Mucosa of rectum (tissue), 2 donors: Measurements from ENCODE around the gene RUNX2.
"Not testable (repeated sequence)": the region's sequence is repeated elsewhere in the genome, so short reads cannot be mapped to it uniquely, and the experiment has no call there.

ENCODE experiments used
- H3K27ac ChIP-seq, 2 donors: one replicate each; pipeline ENCODE4 v1.7.0; 2013; ENCODE audit warnings: inconsistent platforms in 2 of 2, low read depth in 2 of 2, low read length in 2 of 2
- H3K27me3 ChIP-seq, 2 donors: one replicate each; pipeline ENCODE4 v1.7.0; 2013; ENCODE audit warnings: low read length in 2 of 2; ENCODE audit not compliant: control insufficient read depth in 2 of 2, insufficient read depth in 2 of 2
- H3K36me3 ChIP-seq, 2 donors: one replicate each; pipeline ENCODE4 v1.7.0; 2013; ENCODE audit warnings: low read length in 2 of 2; ENCODE audit not compliant: control insufficient read depth in 2 of 2, insufficient read depth in 2 of 2
- H3K4me1 ChIP-seq, 2 donors: one replicate each; pipeline ENCODE4 v1.7.0; 2013; ENCODE audit warnings: low read length in 2 of 2, mild to moderate bottlenecking in 1 of 2; ENCODE audit not compliant: control insufficient read depth in 2 of 2, insufficient read depth in 2 of 2
- H3K4me3 ChIP-seq, 2 donors: one replicate each; pipeline ENCODE4 v1.7.0; 2013; ENCODE audit warnings: low read length in 2 of 2
- H3K9ac ChIP-seq, 2 donors: one replicate each; pipeline ENCODE4 v1.7.0; 2013; ENCODE audit warnings: low read length in 2 of 2, low read depth in 1 of 2, mild to moderate bottlenecking in 1 of 2
- H3K9me3 ChIP-seq, 2 donors: one replicate each; pipeline ENCODE4 v1.7.0; 2013; ENCODE audit warnings: low read length in 2 of 2; ENCODE audit not compliant: control insufficient read depth in 2 of 2
- donor health status: healthy.
- donor health status: Normal muscosa, but diverticular disease.

RUNX2 gene

GRCh38 chr6:45673167-45673566, 345.0 kb downstream of the RUNX2 start:
- H3K27ac ChIP-seq, H3K9me3 ChIP-seq, H3K9ac ChIP-seq, H3K4me3 ChIP-seq, H3K27me3 ChIP-seq, H3K36me3 ChIP-seq: not testable (repeated sequence)
- H3K4me1 ChIP-seq: peaks cover 13 to 14% of the 10 kb centered on the region in 2 donors

- H3K27ac ChIP-seq: not testable (repeated sequence)
Measured at GRCh38 chr6:45675166-45675565, 347.0 kb downstream of the RUNX2 start.

GRCh38 chr6:45675634-45676033, 347.5 kb downstream of the RUNX2 start:
- Histone ChIP-seq H3K4me1 (peaks cover 13 to 14% of the 10 kb centered on the region in 2 donors), H3K27me3 (no peaks in the 10 kb centered on the region), H3K36me3 (no peaks in the 10 kb centered on the region), H3K4me3 (no peak overlapping the region), H3K9me3 (no peaks in the 10 kb centered on the region), H3K9ac (no peak overlapping the region), H3K27ac (no peak overlapping the region)

More at GRCh38 chr6:45675166-45675565, 347.0 kb downstream of the RUNX2 start:
- not testable (repeated sequence) for H3K9me3 ChIP-seq, H3K27me3 ChIP-seq, H3K4me3 ChIP-seq, H3K36me3 ChIP-seq, H3K9ac ChIP-seq
- H3K4me1 ChIP-seq: peaks cover 13 to 14% of the 10 kb centered on the region in 2 donors

GRCh38 chr6:45676380-45676779, 348.2 kb downstream of the RUNX2 start:
- H3K27ac ChIP-seq: no peak overlapping the region
- H3K27me3 ChIP-seq: no peaks in the 10 kb centered on the region
- H3K4me3 ChIP-seq: no peak overlapping the region

GRCh38 chr6:45677381-45678284, 349.5 kb downstream of the RUNX2 start:
- Histone ChIP-seq H3K36me3 (no peaks in the 10 kb centered on the region), H3K4me3 (peak overlapping the region in 1 of 2 donors; percentile 36), H3K9me3 (no peaks in the 10 kb centered on the region), H3K4me1 (peaks cover 13 to 14% of the 10 kb centered on the region in 2 donors), H3K9ac (no peak overlapping the region), H3K27me3 (no peaks in the 10 kb centered on the region), H3K27ac (peak overlapping the region in 1 of 2 donors; percentile 48)

More at GRCh38 chr6:45676380-45676779, 348.2 kb downstream of the RUNX2 start:
- Histone ChIP-seq H3K9ac (no peak overlapping the region), H3K9me3 (no peaks in the 10 kb centered on the region), H3K4me1 (peaks cover 13 to 14% of the 10 kb centered on the region in 2 donors), H3K36me3 (no peaks in the 10 kb centered on the region)

- H3K27ac ChIP-seq: peak overlapping the region in 1 of 2 donors; percentile 48
- H3K9ac ChIP-seq: no peak overlapping the region
- no peaks in the 10 kb centered on the region for H3K9me3 ChIP-seq
- no peaks in the 10 kb centered on the region for H3K27me3 ChIP-seq
- H3K4me1 ChIP-seq: peaks cover 13 to 14% of the 10 kb centered on the region in 2 donors
- H3K4me3 ChIP-seq: no peak overlapping the region
- no peaks in the 10 kb centered on the region for H3K36me3 ChIP-seq
Measured at GRCh38 chr6:45678285-45678607, 350.1 kb downstream of the RUNX2 start.

- Histone ChIP-seq H3K4me1 (peaks cover 13 to 14% of the 10 kb centered on the region in 2 donors), H3K27ac (no peak overlapping the region), H3K9ac (no peak overlapping the region), H3K4me3 (no peak overlapping the region), H3K36me3 (no peaks in the 10 kb centered on the region), H3K9me3 (no peaks in the 10 kb centered on the region), H3K27me3 (no peaks in the 10 kb centered on the region)
Measured at GRCh38 chr6:45679163-45679562, 351.0 kb downstream of the RUNX2 start.

- Histone ChIP-seq H3K9me3 (no peaks in the 10 kb centered on the region), H3K9ac (no peak overlapping the region), H3K4me1 (peaks cover 13 to 14% of the 10 kb centered on the region in 2 donors), H3K27me3 (no peaks in the 10 kb centered on the region), H3K4me3 (no peak overlapping the region), H3K36me3 (no peaks in the 10 kb centered on the region), H3K27ac (no peak overlapping the region)
Measured at GRCh38 chr6:45679631-45680030, 351.5 kb downstream of the RUNX2 start.

GRCh38 chr6:45681860-45682511, 353.9 kb downstream of the RUNX2 start:
- H3K36me3 ChIP-seq: no peaks in the 10 kb centered on the region
- H3K27me3 ChIP-seq: no peaks in the 10 kb centered on the region
- no peak overlapping the region for H3K27ac ChIP-seq
- H3K4me3 ChIP-seq: no peak overlapping the region
- no peak overlapping the region for H3K9ac ChIP-seq
- peaks cover 7 to 10% of the 10 kb centered on the region in 2 donors for H3K4me1 ChIP-seq
- H3K9me3 ChIP-seq: no peaks in the 10 kb centered on the region

- no peak overlapping the region for H3K4me3 ChIP-seq
- no peak overlapping the region for H3K27ac ChIP-seq
- H3K36me3 ChIP-seq: no peaks in the 10 kb centered on the region
- H3K27me3 ChIP-seq: no peaks in the 10 kb centered on the region
- no peak overlapping the region for H3K9ac ChIP-seq
- no peaks in the 10 kb centered on the region for H3K9me3 ChIP-seq
- no peaks in the 10 kb centered on the region for H3K4me1 ChIP-seq
Measured at GRCh38 chr6:45684476-45684875, 356.3 kb downstream of the RUNX2 start.
